ENCODE data around the gene CYTH3. TPM values are rescaled to one million over a fixed set of nuclear protein-coding genes. Genes with fewer than 3 reads are reported as not detected.
A peak's percentile ranks its signal among the peaks of the same experiment; 100 is the strongest.

The CYTH3 gene
- total and polyA plus RNA-seq, 8 donors, result 3.4 to 12.5 (median 4.5) TPM

DNA sequence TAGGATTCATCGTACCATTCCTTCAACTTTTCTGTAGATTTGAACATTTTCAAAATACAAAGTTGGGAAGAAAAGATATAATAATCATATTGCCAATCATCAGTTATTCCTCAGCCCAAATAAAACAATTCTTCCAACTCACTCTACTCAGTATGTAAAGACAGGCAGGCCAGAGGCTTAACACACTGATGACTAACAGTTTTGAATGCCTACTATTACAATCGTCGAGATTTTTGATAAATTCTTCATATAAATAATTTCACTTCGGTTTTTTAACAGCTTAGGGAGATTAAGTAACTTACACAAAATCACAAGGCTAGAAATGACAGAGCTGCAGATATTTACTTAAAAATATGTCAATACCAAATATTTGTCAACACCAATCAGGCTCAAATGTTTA, 17.6 kb downstream of the CYTH3 start:
- H3K4me3 ChIP-seq, result no peak overlapping the region
- WGBS, 2 donors, result 40 to 41% methylated on average over 4 of the region's 4 CpGs
- no peak for ATAC-seq
- peaks cover 8 to 10% (median 9%) of the 10 kb centered on the region in 3 donors for H3K4me1 ChIP-seq
- no peaks in the 10 kb centered on the region for H3K27me3 ChIP-seq
- H3K9me3 ChIP-seq, result no peaks in the 10 kb centered on the region
- no peak for FAIRE-seq
- H3K36me3 ChIP-seq, result no peaks in the 10 kb centered on the region
- intact Hi-C loops (cut with DNase I), result no loop called here
- H3K27ac ChIP-seq, result no peak overlapping the region
- no peak for DNase-seq
- TF ChIP-seq, protein P1, sequence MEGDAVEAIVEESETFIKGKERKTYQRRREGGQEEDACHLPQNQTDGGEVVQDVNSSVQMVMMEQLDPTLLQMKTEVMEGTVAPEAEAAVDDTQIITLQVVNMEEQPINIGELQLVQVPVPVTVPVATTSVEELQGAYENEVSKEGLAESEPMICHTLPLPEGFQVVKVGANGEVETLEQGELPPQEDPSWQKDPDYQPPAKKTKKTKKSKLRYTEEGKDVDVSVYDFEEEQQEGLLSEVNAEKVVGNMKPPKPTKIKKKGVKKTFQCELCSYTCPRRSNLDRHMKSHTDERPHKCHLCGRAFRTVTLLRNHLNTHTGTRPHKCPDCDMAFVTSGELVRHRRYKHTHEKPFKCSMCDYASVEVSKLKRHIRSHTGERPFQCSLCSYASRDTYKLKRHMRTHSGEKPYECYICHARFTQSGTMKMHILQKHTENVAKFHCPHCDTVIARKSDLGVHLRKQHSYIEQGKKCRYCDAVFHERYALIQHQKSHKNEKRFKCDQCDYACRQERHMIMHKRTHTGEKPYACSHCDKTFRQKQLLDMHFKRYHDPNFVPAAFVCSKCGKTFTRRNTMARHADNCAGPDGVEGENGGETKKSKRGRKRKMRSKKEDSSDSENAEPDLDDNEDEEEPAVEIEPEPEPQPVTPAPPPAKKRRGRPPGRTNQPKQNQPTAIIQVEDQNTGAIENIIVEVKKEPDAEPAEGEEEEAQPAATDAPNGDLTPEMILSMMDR (IDR thresholded peaks at IDR 0.05), result no peak

DNA sequence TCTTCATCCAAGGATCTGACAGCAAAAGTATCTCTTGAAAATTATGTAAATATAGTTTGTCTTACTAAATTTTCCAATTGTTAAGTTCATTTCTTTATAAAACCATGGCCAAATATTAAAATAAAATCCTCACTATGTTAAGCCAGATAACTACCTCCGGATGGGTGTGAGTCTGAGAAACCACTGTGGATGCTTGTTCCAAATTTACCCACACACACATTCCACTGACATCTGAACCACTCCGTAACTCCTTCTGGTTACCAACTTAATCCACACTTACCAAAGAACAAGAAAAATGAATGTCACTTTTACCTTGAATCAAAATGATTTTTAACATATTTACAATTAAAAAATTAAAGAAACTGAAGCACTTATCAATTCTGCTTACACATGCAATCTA, 19.7 kb downstream of the CYTH3 start:
- TF ChIP-seq, protein P1 (IDR thresholded peaks at IDR 0.05), result no peak
- Histone ChIP-seq H3K36me3 (no peaks in the 10 kb centered on the region), H3K4me1 (no peaks in the 10 kb centered on the region), H3K27me3 (no peaks in the 10 kb centered on the region), H3K4me3 (no peak overlapping the region), H3K27ac (no peak overlapping the region), H3K9me3 (no peaks in the 10 kb centered on the region)
- FAIRE-seq (no peak), ATAC-seq (no peak), DNase-seq (no peak)
- intact Hi-C loops (cut with DNase I), result no loop called here
- WGBS, 2 donors, result 81 to 82% methylated on average over 2 of the region's 2 CpGs

DNA sequence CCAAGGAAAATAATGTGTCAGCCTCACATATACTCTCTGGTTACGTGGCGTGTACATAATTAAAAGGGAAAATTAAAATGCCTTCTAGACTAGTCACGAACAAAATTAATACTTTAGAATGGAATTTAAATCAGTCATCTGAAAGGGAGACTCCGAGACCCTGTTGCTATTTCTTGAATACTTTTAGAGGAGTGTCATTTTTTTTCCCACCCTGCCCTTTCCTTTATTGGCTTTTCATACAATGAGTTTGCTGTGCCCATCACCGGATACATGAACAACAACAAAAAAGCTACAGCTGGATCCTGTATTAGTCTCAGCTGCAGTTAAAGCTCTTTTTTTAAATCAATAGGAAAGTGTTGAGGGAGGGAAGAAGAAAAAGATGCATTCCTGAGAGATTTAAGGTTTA, 20.1 kb downstream of the CYTH3 start:
- H3K4me1 ChIP-seq, result no peaks in the 10 kb centered on the region
- intact Hi-C loops (cut with DNase I), result no loop called here
- DNase-seq, result no peak
- WGBS, 2 donors, result 82 to 84% methylated on average over 5 of the region's 5 CpGs
- no peaks in the 10 kb centered on the region for H3K9me3 ChIP-seq
- FAIRE-seq, result no peak
- ATAC-seq, result no peak
- no peaks in the 10 kb centered on the region for H3K36me3 ChIP-seq
- H3K4me3 ChIP-seq, result no peak overlapping the region
- TF ChIP-seq, protein P1 (IDR thresholded peaks at IDR 0.05), result no peak
- no peaks in the 10 kb centered on the region for H3K27me3 ChIP-seq
- no peak overlapping the region for H3K27ac ChIP-seq

DNA sequence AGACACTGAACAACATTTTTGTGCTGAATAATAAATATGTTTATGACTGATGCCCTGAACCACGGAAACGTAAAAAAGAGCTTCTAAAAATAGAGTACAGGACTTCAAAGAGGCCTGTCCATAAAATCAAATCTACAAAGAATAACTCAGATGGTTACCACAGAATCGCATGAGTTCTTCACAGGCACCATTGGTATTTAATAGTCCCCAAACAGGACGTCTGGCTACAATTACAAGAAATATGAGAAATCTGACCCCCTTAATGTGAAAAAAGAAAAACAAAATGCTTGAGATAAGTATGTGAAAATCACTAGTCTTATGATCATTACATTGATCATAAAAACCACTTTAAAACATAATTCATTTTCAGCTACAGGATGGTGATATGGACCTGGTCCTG, 20.8 kb downstream of the CYTH3 start:
- no peak for DNase-seq
- Histone ChIP-seq H3K9me3 (no peaks in the 10 kb centered on the region), H3K4me3 (no peak overlapping the region), H3K4me1 (peaks cover 0 to 2% (median 0%) of the 10 kb centered on the region in 3 donors), H3K27me3 (no peaks in the 10 kb centered on the region), H3K27ac (no peak overlapping the region), H3K36me3 (no peaks in the 10 kb centered on the region)
- intact Hi-C loops (cut with DNase I), result no loop called here
- 73 to 83% methylated on average over 4 of the region's 4 CpGs for WGBS, 2 donors
- ATAC-seq, result no peak
- TF ChIP-seq, protein P1 (IDR thresholded peaks at IDR 0.05), result no peak
- no peak for FAIRE-seq

DNA sequence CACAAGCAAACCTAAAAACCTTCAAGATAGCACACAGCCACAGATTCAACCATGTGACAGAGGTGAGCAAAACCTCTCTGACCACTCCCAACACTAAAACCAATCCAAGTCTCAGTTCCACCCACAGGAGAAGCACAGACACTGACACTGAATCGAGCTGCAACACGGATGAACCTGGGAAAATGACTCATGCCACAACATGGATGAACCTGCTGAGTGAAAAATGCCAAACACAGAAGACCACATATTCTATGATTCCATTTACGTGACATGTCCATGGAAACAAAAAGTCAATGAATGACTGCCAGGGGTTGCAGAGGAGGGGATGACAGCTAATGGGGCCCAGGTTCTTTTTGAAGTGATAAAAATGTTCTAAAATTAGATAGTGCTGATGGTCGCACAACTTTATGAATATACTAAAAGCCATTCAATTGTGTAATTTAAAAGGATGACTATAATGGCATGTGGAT, 22.0 kb downstream of the CYTH3 start:
- Histone ChIP-seq H3K9me3 (no peaks in the 10 kb centered on the region), H3K4me1 (peaks cover 0 to 7% (median 3%) of the 10 kb centered on the region in 3 donors), H3K4me3 (no peak overlapping the region), H3K27ac (no peak overlapping the region), H3K36me3 (no peaks in the 10 kb centered on the region), H3K27me3 (no peaks in the 10 kb centered on the region)
- FAIRE-seq, result no peak
- no peak for DNase-seq
- ATAC-seq, result peak in 1 of 4 donors; percentile 22
- WGBS, 2 donors, result 83 to 87% methylated on average over 4 of the region's 4 CpGs
- intact Hi-C loops (cut with DNase I), result no loop called here
- TF ChIP-seq, protein P1 (IDR thresholded peaks at IDR 0.05), result no peak
